Measurements from ENCODE around the gene PLCB1.

DNA sequence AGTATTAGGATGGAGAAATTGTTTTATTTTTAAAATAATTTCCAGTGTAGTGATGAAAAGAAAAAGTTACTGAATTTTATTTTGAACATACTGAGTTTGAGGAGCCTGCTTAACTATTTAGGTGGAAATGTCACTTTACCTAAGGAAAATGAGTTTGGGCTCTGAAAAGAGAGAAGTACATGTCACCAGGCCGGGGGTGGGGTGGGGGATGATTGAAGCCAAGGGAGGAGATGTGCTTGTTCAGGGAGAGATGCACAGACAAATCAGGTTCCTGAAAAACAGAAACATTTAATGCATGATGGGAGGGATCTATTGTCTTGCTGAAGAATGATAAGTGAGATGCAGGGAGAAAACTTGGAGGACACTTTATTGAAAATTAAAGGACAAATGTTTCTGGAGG is 71.3 kb downstream of the PLCB1 start:
- TF ChIP-seq, protein P1, sequence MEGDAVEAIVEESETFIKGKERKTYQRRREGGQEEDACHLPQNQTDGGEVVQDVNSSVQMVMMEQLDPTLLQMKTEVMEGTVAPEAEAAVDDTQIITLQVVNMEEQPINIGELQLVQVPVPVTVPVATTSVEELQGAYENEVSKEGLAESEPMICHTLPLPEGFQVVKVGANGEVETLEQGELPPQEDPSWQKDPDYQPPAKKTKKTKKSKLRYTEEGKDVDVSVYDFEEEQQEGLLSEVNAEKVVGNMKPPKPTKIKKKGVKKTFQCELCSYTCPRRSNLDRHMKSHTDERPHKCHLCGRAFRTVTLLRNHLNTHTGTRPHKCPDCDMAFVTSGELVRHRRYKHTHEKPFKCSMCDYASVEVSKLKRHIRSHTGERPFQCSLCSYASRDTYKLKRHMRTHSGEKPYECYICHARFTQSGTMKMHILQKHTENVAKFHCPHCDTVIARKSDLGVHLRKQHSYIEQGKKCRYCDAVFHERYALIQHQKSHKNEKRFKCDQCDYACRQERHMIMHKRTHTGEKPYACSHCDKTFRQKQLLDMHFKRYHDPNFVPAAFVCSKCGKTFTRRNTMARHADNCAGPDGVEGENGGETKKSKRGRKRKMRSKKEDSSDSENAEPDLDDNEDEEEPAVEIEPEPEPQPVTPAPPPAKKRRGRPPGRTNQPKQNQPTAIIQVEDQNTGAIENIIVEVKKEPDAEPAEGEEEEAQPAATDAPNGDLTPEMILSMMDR (IDR thresholded peaks at IDR 0.05) = no peak
- no peak for TF ChIP-seq POLR2A (IDR thresholded peaks at IDR 0.05)

Data from Peyer's patch (tissue), 4 donors.